HG03039 (cell line): ENCODE results near the gene TREML1.
"Not testable (repeated sequence)": the region's sequence is repeated elsewhere in the genome, so short reads cannot be mapped to it uniquely, and the experiment has no call there.

ENCODE experiments used
- ATAC-seq: cut with Tn5 transposase; IDR thresholded peaks from one replicate; pipeline ENCODE4 v1.9.1; 2021; ENCODE audit warnings: mild to moderate bottlenecking, moderate library complexity; ENCODE audit not compliant: unreplicated experiment

Gene TREML1

DNA sequence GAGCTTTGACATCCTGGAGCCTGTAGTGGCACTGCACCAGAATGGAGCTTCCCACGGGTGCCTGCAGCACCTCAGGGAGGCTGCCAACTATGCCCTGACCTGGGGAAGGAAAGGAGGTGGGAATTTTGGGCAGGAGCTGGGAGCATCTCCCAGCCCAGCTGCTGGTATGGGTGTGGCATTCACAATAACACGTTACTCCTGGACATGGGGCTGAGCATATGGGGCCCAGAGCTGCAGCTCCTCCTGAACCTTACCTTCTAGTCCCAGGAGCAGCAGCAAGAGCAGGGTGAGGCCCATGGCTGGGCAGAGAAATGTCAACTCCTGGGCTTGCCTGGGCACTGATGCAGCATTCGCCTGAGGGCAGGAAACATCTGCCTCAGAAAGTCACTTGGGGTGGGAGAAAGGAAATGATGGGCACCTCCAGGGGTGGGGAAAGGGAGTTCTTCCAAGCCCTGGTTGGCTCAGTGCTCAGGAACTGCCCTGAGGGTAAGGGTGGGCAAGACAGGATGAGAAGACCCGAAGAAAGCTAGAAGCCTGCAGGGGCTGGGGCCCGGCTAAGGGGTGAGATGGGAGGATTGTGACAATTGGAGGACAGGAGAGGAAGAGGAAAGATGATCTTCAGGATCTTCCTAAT is at the start of gene TREML1:
TSS of gene TREML1 (minus strand) at position 356 of the 634 bp plus-strand sequence. CDS start at position 297, 59 bp downstream.
- ATAC-seq: no peak

DNA sequence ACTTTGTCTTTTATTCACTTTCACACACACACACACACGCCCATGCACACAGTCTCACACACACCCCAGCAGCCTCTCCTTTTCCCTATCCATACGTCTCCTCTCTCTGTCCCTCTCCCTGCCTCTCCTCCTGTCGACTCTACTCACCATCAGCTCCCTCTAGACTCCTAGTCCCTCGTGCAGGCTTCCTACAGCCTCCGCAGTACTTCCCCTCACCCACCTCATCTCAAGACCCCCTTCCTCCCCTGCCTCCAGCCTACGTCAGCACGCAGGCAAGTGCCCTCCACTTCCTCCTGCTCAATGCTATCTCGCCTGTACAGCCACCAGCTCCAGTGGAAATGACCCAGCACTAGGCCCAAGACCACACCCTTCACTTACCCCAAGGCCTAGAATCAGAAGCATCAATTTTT is 47.6 kb upstream of the TREML1 start:
- ATAC-seq: no peak

DNA sequence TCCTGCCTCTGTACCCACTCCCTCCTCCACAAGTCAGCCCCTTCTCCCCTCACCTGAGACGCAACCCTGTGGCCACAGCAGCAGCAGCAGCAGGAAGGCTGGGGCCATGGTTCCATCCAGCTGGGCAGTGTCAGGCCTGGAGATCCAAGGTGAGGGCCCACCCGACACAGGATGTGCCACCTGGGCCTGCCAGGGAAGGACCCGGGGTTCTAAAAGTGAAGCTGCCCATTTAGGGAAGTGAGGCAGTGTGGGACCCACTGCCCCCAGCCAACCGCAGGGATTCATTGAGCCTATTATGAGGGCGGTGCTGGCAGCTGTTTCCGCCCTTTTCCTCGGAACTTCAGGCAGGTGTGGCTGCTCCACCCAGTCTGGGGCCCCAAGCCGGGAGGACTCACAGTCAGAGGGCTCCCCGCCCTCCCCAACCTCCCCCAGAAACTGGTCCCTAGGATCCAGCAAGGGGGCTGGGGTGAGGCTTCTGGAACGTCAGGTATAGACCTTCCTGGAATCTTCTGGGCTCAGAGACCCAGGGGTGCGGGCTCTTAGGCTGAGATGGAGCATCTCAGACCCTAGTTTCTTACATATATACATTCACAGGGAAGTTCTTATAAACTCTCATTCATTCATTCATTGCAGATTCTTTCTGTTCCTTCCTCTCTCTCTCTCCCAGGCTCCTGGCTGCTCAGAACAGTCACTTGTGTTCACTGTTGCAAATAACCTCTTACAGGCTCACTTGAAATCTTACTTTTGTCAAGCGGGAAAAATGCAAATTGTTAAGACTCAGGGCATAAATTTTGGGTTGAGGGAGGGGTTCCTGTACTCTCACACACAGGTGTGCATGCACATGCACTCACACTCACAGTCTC is 47.0 kb upstream of the TREML1 start, which contains the start of gene TREML2:
TSS of gene TREML2 (minus strand) at position 249 of the 863 bp plus-strand sequence. CDS start at position 108, 141 bp downstream.
- no peak for ATAC-seq

- no peak for ATAC-seq
Observed at GRCh38 chr6:41200296-41200900, 46.3 kb upstream of the TREML1 start.

DNA sequence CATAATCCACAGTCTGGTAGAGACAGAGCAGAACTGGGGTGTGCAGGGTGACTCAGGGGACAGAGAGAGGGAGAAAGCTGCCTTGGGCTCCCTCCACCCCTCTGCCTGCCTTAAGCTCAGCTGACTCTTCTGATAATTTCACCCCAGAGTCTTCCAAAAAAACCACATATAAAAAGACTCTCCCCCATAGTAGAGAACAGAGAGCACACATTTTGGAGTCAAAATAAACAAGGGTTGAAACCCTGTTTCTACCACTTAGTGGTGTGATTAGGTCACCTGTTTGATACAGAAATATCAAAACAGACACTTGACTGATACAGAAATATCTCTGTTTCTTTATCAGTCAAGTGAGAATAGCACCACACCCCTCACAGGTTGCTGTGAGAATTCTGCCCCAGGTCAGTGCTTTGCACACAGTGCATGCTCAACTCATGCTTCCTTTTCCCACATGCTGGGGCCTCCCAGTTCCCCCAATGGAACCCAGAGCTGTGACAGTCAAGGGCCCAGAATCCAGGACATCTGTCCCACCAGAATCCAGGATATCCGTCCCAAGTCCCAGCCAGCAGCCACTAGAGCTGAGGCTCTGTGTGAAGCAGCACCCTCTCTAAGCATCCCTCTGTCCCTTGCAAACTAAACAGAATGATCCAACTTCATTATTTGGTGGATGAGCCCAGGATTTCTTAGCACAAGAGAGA is 45.6 kb upstream of the TREML1 start:
- no peak for ATAC-seq

- ATAC-seq: no peak
Observed at GRCh38 chr6:41197234-41197633, 43.1 kb upstream of the TREML1 start.

GRCh38 chr6:41194386-41194785 is 40.2 kb upstream of the TREML1 start:
- ATAC-seq: no peak

GRCh38 chr6:41193884-41194283 is 39.7 kb upstream of the TREML1 start:
- ATAC-seq: no peak

DNA sequence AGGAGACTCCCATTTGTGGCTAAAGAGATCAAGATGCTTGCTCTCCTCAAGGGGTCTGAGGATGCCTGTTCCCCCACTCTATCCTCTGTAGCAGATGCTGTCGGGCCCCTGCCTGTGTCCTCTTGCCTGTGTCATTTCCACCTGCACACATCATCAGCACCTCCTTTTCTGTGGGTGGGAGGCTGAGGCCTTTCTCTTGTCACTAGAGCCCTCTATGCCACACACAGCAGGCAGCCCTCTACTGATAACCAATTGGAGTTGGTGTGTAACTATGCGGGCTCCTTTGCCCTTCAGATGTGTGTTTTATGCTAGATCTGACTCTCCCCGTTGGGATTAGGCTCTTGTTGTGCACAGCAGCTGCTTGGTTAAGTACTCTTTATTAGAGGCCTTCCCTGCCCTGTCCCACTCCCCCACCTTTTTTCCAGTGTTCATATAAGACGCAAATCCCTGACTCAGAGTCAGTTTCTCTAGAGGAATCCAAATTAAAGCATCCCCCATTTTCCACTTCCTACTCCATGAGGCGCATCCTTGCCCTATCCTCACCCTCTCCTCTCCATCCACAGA is 39.1 kb upstream of the TREML1 start:
- ATAC-seq: no peak

- ATAC-seq: no peak
Observed at GRCh38 chr6:41191569-41191968, 37.4 kb upstream of the TREML1 start.

DNA sequence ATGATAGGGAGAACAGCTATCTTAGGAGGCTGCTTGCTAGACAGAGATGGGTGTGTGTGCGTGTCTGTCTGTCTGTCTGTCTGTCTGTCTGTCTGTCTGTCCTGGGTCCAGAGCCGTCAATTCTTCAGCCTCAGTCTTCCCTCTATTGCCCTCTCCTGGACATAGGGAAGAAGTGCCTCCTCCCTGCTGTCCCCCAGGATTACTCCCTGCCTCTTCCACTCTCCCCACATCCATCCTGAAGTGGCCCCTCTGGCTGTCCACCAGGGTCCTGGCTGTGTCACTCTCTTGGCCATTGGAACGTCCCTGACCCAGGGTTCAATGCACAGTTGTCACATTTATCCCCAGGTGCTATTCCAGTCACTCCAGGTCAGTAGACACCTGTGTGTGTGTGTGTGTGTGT is 36.6 kb upstream of the TREML1 start:
- no peak for ATAC-seq

DNA sequence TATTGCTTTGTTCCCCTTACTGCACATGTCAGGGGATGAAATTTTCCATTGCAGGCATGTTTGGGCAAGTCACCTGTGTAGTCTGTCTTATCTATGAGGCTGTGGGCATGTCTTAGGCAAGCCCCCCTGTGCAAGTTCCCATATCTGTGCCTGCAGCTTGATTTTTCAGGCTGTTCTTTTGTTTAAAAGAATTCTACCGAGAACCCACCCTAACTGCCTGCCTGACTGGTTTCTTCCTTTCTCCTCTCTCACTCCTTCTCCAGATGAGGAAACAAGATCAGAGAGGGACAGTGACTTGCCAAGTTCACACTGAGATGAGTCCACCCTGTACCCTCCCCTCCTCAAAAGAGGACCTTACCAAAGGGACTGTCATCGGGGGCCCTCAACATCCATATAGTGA is 35.8 kb upstream of the TREML1 start:
- no peak for ATAC-seq

DNA sequence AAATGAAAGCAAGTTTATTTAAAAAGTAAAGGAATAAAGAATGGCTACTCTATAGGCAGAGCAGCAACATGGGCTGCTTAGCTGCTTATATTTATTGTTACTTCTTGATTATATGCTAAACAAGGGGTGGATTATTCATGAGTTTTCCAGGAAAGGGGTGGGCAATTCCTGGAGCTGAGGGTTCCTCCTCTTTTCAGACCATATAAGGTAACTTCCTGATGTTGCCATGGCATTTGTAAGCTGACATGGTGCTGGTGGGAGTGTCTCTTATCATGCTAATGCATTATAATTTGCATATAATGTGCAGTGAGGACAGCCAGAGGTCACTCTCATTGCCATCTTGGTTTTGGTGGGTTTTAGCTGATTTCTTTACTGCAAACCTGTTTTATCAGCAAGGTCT is 34.9 kb upstream of the TREML1 start:
- ATAC-seq: not testable (repeated sequence)

- ATAC-seq: no peak
Observed at GRCh38 chr6:41187924-41188886, 34.1 kb upstream of the TREML1 start.

- no peak for ATAC-seq
Observed at GRCh38 chr6:41186031-41186562, 31.9 kb upstream of the TREML1 start.

DNA sequence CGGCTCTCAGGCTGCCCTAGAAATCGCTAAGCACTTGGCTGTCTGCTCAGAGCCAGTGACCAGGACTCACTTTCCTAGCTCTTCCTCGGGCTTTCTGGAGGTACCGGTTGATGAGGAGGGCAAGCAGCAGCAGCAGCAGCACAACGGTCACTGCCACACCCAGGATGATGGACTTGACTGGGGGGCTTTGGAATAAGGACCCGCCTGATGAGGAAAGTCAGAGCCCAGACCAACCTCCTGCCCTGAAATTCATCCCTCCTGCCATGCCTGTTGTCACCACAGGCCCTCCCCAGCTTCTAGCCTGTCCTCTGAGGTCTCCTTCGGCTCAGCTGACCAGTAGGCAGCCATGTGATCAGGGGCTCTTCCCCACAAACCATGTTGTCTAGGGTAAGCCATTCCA is 30.6 kb upstream of the TREML1 start:
- no peak for ATAC-seq

DNA sequence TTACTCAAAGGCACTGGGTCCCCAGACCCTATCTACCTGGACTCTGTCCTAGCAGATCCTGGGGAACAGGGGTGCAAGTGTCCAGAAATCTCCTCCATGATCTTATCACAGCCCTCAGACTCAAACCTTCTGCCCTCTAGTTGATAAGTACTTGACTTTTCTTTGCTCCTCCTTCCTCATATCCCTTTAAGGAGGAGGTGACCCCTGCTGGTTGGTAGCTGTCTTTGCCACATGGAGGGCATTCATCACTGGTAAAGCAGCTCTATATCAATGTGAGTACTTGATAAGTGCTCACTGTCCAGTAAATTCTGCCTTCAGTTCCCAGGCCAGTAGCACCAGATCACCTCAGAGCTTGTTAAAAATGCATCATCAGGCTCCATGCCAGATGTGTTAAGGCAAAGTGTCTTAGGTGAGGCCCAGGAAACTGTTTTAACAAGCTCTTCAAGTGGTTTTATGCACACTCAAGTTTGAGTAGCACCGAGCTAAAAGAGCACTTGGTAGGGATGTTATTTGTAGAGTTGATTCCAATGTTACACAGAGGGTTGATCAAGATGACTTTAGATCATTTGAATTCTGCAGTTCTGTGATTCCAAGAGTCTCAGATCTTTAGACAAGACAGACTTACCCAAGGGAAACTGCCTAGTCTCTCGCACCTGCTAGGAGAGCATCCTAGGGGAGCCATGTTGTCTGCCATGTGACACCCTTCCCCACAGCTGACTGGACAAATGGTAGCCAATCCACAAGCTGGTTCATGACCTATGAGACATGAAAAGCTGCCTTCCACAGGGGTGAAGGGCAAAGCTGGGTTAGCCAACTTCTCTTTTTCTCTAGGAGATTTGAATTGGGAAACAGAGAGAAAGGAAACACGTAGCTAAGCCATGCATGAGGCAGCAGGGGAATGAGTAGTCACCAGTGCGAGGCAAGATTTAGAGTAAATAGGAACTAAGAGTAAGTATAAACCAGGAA is 28.2 kb upstream of the TREML1 start:
- no peak for ATAC-seq

- ATAC-seq: no peak
Observed at GRCh38 chr6:41181566-41181965, 27.4 kb upstream of the TREML1 start.
